Testis (tissue), 3 donors: Measurements from ENCODE around the gene HMGN4. TPM values are rescaled to one million over a fixed set of nuclear protein-coding genes. Genes with fewer than 3 reads are reported as not detected.
A peak's percentile ranks its signal among the peaks of the same experiment; 100 is the strongest.

Experiments used
- DNase-seq: peaks from one replicate; pipeline ENCODE4 v3.0.0-alpha.2; 2019
- H3K27ac ChIP-seq, 2 donors: fragments of 200-600 bp; sonication (generic); one replicate each; pipeline ENCODE4 v1.5.1; 2019
- H3K27me3 ChIP-seq: fragments of 200-600 bp; sonication (generic); one replicate; pipeline ENCODE4 v1.5.1; 2019
- H3K36me3 ChIP-seq: fragments of 200-600 bp; sonication (generic); one replicate; pipeline ENCODE4 v1.5.1; 2017; ENCODE audit warnings: low read depth; ENCODE audit errors: missing control alignments
- H3K4me1 ChIP-seq: fragments of 200-600 bp; sonication (generic); one replicate; pipeline ENCODE4 v1.5.1; 2019
- H3K4me3 ChIP-seq, 2 donors: fragments of 200-600 bp; sonication (generic); one replicate each; pipeline ENCODE4 v1.5.1; 2017 to 2019
- H3K9me3 ChIP-seq: fragments of 200-600 bp; sonication (generic); one replicate; pipeline ENCODE4 v1.5.1; 2017
- CTCF ChIP-seq, 3 experiments: fragments of 450-650 bp in 2 of 3; fragments of 200-600 bp in 1 of 3; sonication (generic) in 1 of 3; IDR thresholded peaks; one replicate each; pipeline ENCODE4 v1.5.1; 2016 to 2019; ENCODE audit warnings: antibody characterized with exemption in 3 of 3, mild to moderate bottlenecking in 2 of 3, moderate library complexity in 1 of 3
- POLR2A ChIP-seq: fragments of 450-650 bp; IDR thresholded peaks from one replicate; pipeline ENCODE4 v1.6.1; 2017; ENCODE audit warnings: antibody characterized with exemption, mild to moderate bottlenecking, moderate library complexity
- WGBS, 2 donors: methylation state at CpG; one replicate each; pipeline ENCODE4 v1.1.5; 2018; 5-methylcytosine and 5-hydroxymethylcytosine counted together
- intact Hi-C: fragments of 100-400 bp; cut with DNase I; formaldehyde crosslinking; loops from one replicate; pipeline ENCODE4 v1.15.1; 2023; ENCODE audit warnings: low total_unique reads
- polyA plus RNA-seq: library from polyadenylated mRNA; stranded (reverse); fragments of 350-450 nt; fragmentation: Illumina TruSeq; extraction: RNeasy Lipid Tissue Mini Kit (QIAGEN cat#74804); gene quantifications from one replicate; pipeline ENCODE4 v1.2.3, GENCODE V29; 2014; ENCODE audit warnings: low read depth, low replicate concordance; ENCODE audit not compliant: insufficient read depth
- total RNA-seq, 2 donors: library from RNA; depleted of rRNA; stranded (reverse); fragments of >200 nt; gene quantifications; one replicate each; pipeline ENCODE4 v1.2.3, GENCODE V29; 2016

HMGN4 gene
- total and polyA plus RNA-seq, 3 donors from 2014 or later, result 69.4 to 74.8 (median 72.2) TPM

GRCh38 chr6:26556263-26557070, 18.3 kb downstream of the HMGN4 start:
- Histone ChIP-seq H3K36me3 (no peaks in the 10 kb centered on the region), H3K27me3 (no peaks in the 10 kb centered on the region), H3K9me3 (no peaks in the 10 kb centered on the region), H3K4me1 (peaks cover 9% of the 10 kb centered on the region), H3K4me3 (peak overlapping the region in 1 of 2 donors; percentile 75), H3K27ac (peak overlapping the region in 1 of 2 donors; percentile 12)
- DNase-seq, result no peak
- intact Hi-C loops, result no loop called here
- WGBS, 2 donors, result 18 to 29% methylated on average over 16 of the region's 16 CpGs
- no peak for TF ChIP-seq CTCF (IDR thresholded peaks at IDR 0.05)
- no peak for TF ChIP-seq POLR2A

- no peaks in the 10 kb centered on the region for H3K4me1 ChIP-seq
- TF ChIP-seq POLR2A (no peak), CTCF (IDR thresholded peaks at IDR 0.05) (no peak)
- no peak for DNase-seq
- no peaks in the 10 kb centered on the region for H3K9me3 ChIP-seq
- H3K27me3 ChIP-seq, result no peaks in the 10 kb centered on the region
- H3K36me3 ChIP-seq, result no peaks in the 10 kb centered on the region
- intact Hi-C loops, result no loop called here
- H3K27ac ChIP-seq, result no peak overlapping the region
- WGBS, 2 donors, result 82 to 85% methylated on average over 17 of the region's 17 CpGs
- no peak overlapping the region for H3K4me3 ChIP-seq
Observed at GRCh38 chr6:26561533-26562466, 23.6 kb downstream of the HMGN4 start.

- 64 to 66% methylated on average over 6 of the region's 6 CpGs for WGBS, 2 donors
- TF ChIP-seq POLR2A, result no peak
- no peak for TF ChIP-seq CTCF (IDR thresholded peaks at IDR 0.05)
- Histone ChIP-seq H3K36me3 (no peaks in the 10 kb centered on the region), H3K4me3 (no peak overlapping the region), H3K4me1 (no peaks in the 10 kb centered on the region), H3K27me3 (no peaks in the 10 kb centered on the region), H3K9me3 (no peaks in the 10 kb centered on the region), H3K27ac (no peak overlapping the region)
- DNase-seq, result no peak
- intact Hi-C loops, result no loop called here
Observed at GRCh38 chr6:26563488-26563887, 25.3 kb downstream of the HMGN4 start.

GRCh38 chr6:26568601-26569432, 30.7 kb downstream of the HMGN4 start:
- peak in 1 of 3 experiments; percentile 13 for TF ChIP-seq CTCF (IDR thresholded peaks at IDR 0.05)
- TF ChIP-seq POLR2A, result no peak
- no peaks in the 10 kb centered on the region for H3K4me1 ChIP-seq
- DNase-seq, result peak; percentile 97
- H3K9me3 ChIP-seq, result no peaks in the 10 kb centered on the region
- H3K27ac ChIP-seq, result peak overlapping the region; percentile 79 to 87
- intact Hi-C loops, result no loop called here
- WGBS, 2 donors, result 2 to 3% methylated on average over 34 of the region's 34 CpGs
- peak overlapping the region; percentile 64 to 78 for H3K4me3 ChIP-seq
- H3K27me3 ChIP-seq, result no peaks in the 10 kb centered on the region
- no peaks in the 10 kb centered on the region for H3K36me3 ChIP-seq
